ENCODE results near the gene HDAC9.
A peak's percentile ranks its signal among the peaks of the same experiment; 100 is the strongest.

The HDAC9 gene

DNA sequence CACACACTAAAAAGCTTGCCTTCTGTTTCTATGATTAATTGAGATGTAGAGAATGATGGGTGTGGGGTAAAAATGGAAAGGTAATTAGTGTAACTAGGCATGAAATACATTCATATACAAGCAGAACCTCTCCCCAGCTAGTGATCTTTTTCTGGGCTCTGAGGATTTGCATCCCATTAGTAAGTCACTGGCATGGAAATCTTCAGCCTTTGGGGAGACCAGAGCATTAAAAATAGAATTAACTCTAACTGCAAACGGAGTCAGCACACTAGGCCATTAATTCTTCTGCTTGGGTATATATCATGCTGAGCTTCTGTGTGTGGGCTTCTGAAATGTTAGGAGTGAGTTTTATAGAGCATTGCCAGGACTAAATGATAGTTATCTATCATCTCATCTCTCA is 128.9 kb downstream of the HDAC9 start:
- Histone ChIP-seq H3K18ac (ENCODE audit: low read depth in 1 of 2, low read length in 2 of 2) (no peak overlapping the region), H2BK15ac (ENCODE audit: low read depth, poor library complexity, severe bottlenecking) (no peak overlapping the region), H3K4me3 (ENCODE audit: insufficient read depth in 1 of 2, low read depth in 1 of 2, low read length in 2 of 2) (no peak overlapping the region), H2BK5ac (ENCODE audit: low read depth, low read length, poor library complexity, severe bottlenecking) (no peak overlapping the region), H2AK5ac (ENCODE audit: low read length, severe bottlenecking) (no peak overlapping the region), H3K9ac (ENCODE audit: low read length) (no peak overlapping the region), H4K8ac (ENCODE audit: low read length) (no peak overlapping the region), H2AFZ (ENCODE audit: low read depth, low read length) (no peak overlapping the region), H3K4ac (ENCODE audit: low read depth in 1 of 2, low read length in 2 of 2) (no peak overlapping the region), H2BK120ac (ENCODE audit: low read depth, low read length) (no peak overlapping the region), H3K4me2 (ENCODE audit: low read length, poor library complexity, severe bottlenecking) (no peak overlapping the region), H3K36me3 (ENCODE audit: control insufficient read depth in 1 of 2, insufficient read depth in 2 of 2, low read depth in 1 of 2, low read length in 2 of 2) (peaks cover 0 to 3% of the 10 kb centered on the region in 2 experiments), H3K4me1 (ENCODE audit: control insufficient read depth, insufficient read depth, low read depth, low read length) (peaks cover 2% of the 10 kb centered on the region), H3K9me3 (ENCODE audit: control insufficient read depth, low read length) (no peaks in the 10 kb centered on the region), H4K91ac (ENCODE audit: low read length) (no peak overlapping the region), H2BK12ac (ENCODE audit: low read length in 2 of 2) (no peak overlapping the region), H3K14ac (ENCODE audit: low read length in 2 of 2) (no peak overlapping the region), H3K23ac (ENCODE audit: low read length in 2 of 2) (no peak overlapping the region), H3K79me1 (replicated peaks; ENCODE audit: low read length, poor library complexity, severe bottlenecking) (peaks cover 5% of the 10 kb centered on the region), H3K27ac (ENCODE audit: low read length, poor library complexity, severe bottlenecking) (peak overlapping the region; percentile 23), H3K27me3 (ENCODE audit: control insufficient read depth in 1 of 2, insufficient read depth in 1 of 2, low read length in 2 of 2) (no peaks in the 10 kb centered on the region)
- WGBS, result no CpG with 5 or more reads among the region's 1 CpG
- no peak for DNase-seq

DNA sequence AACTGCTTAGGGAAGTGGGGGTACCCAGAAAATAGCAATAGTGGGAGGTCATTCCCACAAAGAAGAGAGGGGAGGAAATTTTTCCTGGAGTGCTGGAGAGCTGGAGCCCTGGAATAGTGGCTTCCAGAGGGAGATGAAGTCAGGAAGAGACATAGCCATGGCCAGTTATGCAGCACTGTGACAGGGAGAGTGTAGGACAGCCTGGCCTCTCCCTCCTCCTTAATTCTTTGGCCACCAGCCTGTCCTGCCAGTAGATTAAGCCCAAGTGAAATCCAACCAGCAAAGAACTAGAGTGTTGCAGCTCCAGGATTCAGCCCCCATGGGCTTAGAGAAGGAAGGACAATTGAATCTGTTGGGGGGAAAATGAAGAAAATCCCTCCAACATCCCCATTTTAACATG is 130.5 kb downstream of the HDAC9 start:
- Histone ChIP-seq H3K4me1 (ENCODE audit: control insufficient read depth, insufficient read depth, low read depth, low read length) (peaks cover 2% of the 10 kb centered on the region), H3K4me2 (ENCODE audit: low read length, poor library complexity, severe bottlenecking) (no peak overlapping the region), H3K79me1 (replicated peaks; ENCODE audit: low read length, poor library complexity, severe bottlenecking) (peaks cover 5% of the 10 kb centered on the region), H3K36me3 (ENCODE audit: control insufficient read depth in 1 of 2, insufficient read depth in 2 of 2, low read depth in 1 of 2, low read length in 2 of 2) (peaks cover 0 to 3% of the 10 kb centered on the region in 2 experiments), H4K91ac (ENCODE audit: low read length) (no peak overlapping the region), H2BK5ac (ENCODE audit: low read depth, low read length, poor library complexity, severe bottlenecking) (no peak overlapping the region), H3K27ac (ENCODE audit: low read length, poor library complexity, severe bottlenecking) (no peak overlapping the region), H2AFZ (ENCODE audit: low read depth, low read length) (no peak overlapping the region), H3K27me3 (ENCODE audit: control insufficient read depth in 1 of 2, insufficient read depth in 1 of 2, low read length in 2 of 2) (no peaks in the 10 kb centered on the region), H3K23ac (ENCODE audit: low read length in 2 of 2) (no peak overlapping the region), H3K4ac (ENCODE audit: low read depth in 1 of 2, low read length in 2 of 2) (no peak overlapping the region), H3K9me3 (ENCODE audit: control insufficient read depth, low read length) (no peaks in the 10 kb centered on the region), H2BK15ac (ENCODE audit: low read depth, poor library complexity, severe bottlenecking) (no peak overlapping the region), H3K4me3 (ENCODE audit: insufficient read depth in 1 of 2, low read depth in 1 of 2, low read length in 2 of 2) (no peak overlapping the region), H3K18ac (ENCODE audit: low read depth in 1 of 2, low read length in 2 of 2) (peak overlapping the region in 1 of 2 experiments; percentile 24), H2BK12ac (ENCODE audit: low read length in 2 of 2) (no peak overlapping the region), H2AK5ac (ENCODE audit: low read length, severe bottlenecking) (peak overlapping the region; percentile 62), H4K8ac (ENCODE audit: low read length) (no peak overlapping the region), H2BK120ac (ENCODE audit: low read depth, low read length) (no peak overlapping the region), H3K9ac (ENCODE audit: low read length) (no peak overlapping the region), H3K14ac (ENCODE audit: low read length in 2 of 2) (no peak overlapping the region)
- no peak for DNase-seq

DNA sequence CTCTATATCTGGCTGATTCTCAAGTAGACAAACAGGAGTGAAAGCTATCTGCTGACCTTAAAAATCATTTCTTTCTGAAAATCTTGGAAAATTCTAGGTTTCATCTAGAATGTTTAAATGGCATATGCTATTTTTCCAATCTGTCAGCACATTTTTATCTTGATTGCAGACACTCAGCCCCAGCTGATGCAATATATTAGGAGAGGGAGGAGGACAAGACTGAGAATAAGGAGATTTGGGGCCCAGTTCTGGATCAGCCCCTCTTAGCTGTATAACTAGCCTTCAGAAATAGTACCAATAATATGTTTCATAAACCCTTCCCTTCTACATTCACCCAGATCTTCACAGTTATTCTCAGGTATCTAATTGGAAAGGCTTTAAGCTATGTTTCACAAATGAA is 131.2 kb downstream of the HDAC9 start:
- H4K91ac ChIP-seq (ENCODE audit: low read length), result no peak overlapping the region
- H3K9ac ChIP-seq (ENCODE audit: low read length), result no peak overlapping the region
- H3K4ac ChIP-seq (ENCODE audit: low read depth in 1 of 2, low read length in 2 of 2), result no peak overlapping the region
- no peak overlapping the region for H3K4me3 ChIP-seq (ENCODE audit: insufficient read depth in 1 of 2, low read depth in 1 of 2, low read length in 2 of 2)
- H3K27me3 ChIP-seq (ENCODE audit: control insufficient read depth in 1 of 2, insufficient read depth in 1 of 2, low read length in 2 of 2), result no peaks in the 10 kb centered on the region
- no peak overlapping the region for H2BK15ac ChIP-seq (ENCODE audit: low read depth, poor library complexity, severe bottlenecking)
- peaks cover 0 to 3% of the 10 kb centered on the region in 2 experiments for H3K36me3 ChIP-seq (ENCODE audit: control insufficient read depth in 1 of 2, insufficient read depth in 2 of 2, low read depth in 1 of 2, low read length in 2 of 2)
- H2BK120ac ChIP-seq (ENCODE audit: low read depth, low read length), result no peak overlapping the region
- H3K27ac ChIP-seq (ENCODE audit: low read length, poor library complexity, severe bottlenecking), result no peak overlapping the region
- no peak overlapping the region for H3K18ac ChIP-seq (ENCODE audit: low read depth in 1 of 2, low read length in 2 of 2)
- no peak overlapping the region for H3K14ac ChIP-seq (ENCODE audit: low read length in 2 of 2)
- no peak overlapping the region for H2AFZ ChIP-seq (ENCODE audit: low read depth, low read length)
- H3K9me3 ChIP-seq (ENCODE audit: control insufficient read depth, low read length), result no peaks in the 10 kb centered on the region
- H2AK5ac ChIP-seq (ENCODE audit: low read length, severe bottlenecking), result no peak overlapping the region
- H3K23ac ChIP-seq (ENCODE audit: low read length in 2 of 2), result no peak overlapping the region
- peaks cover 2% of the 10 kb centered on the region for H3K4me1 ChIP-seq (ENCODE audit: control insufficient read depth, insufficient read depth, low read depth, low read length)
- H3K4me2 ChIP-seq (ENCODE audit: low read length, poor library complexity, severe bottlenecking), result no peak overlapping the region
- H4K8ac ChIP-seq (ENCODE audit: low read length), result no peak overlapping the region
- no peak overlapping the region for H2BK12ac ChIP-seq (ENCODE audit: low read length in 2 of 2)
- no peak overlapping the region for H2BK5ac ChIP-seq (ENCODE audit: low read depth, low read length, poor library complexity, severe bottlenecking)
- peak; percentile 6 for DNase-seq
- peaks cover 5% of the 10 kb centered on the region for H3K79me1 ChIP-seq (replicated peaks; ENCODE audit: low read length, poor library complexity, severe bottlenecking)

- Histone ChIP-seq H3K27me3 (ENCODE audit: control insufficient read depth in 1 of 2, insufficient read depth in 1 of 2, low read length in 2 of 2) (no peaks in the 10 kb centered on the region), H4K8ac (ENCODE audit: low read length) (no peak overlapping the region), H2BK5ac (ENCODE audit: low read depth, low read length, poor library complexity, severe bottlenecking) (no peak overlapping the region), H2AK5ac (ENCODE audit: low read length, severe bottlenecking) (no peak overlapping the region), H3K36me3 (ENCODE audit: control insufficient read depth in 1 of 2, insufficient read depth in 2 of 2, low read depth in 1 of 2, low read length in 2 of 2) (peaks cover 0 to 5% of the 10 kb centered on the region in 2 experiments), H3K4ac (ENCODE audit: low read depth in 1 of 2, low read length in 2 of 2) (peak overlapping the region in 1 of 2 experiments; percentile 55), H3K4me2 (ENCODE audit: low read length, poor library complexity, severe bottlenecking) (no peak overlapping the region), H3K18ac (ENCODE audit: low read depth in 1 of 2, low read length in 2 of 2) (no peak overlapping the region), H2BK120ac (ENCODE audit: low read depth, low read length) (no peak overlapping the region), H3K4me3 (ENCODE audit: insufficient read depth in 1 of 2, low read depth in 1 of 2, low read length in 2 of 2) (no peak overlapping the region), H3K79me1 (replicated peaks; ENCODE audit: low read length, poor library complexity, severe bottlenecking) (peaks cover 3% of the 10 kb centered on the region), H3K9ac (ENCODE audit: low read length) (peak overlapping the region; percentile 91), H2BK12ac (ENCODE audit: low read length in 2 of 2) (no peak overlapping the region), H3K27ac (ENCODE audit: low read length, poor library complexity, severe bottlenecking) (no peak overlapping the region), H2BK15ac (ENCODE audit: low read depth, poor library complexity, severe bottlenecking) (no peak overlapping the region), H4K91ac (ENCODE audit: low read length) (no peak overlapping the region), H3K4me1 (ENCODE audit: control insufficient read depth, insufficient read depth, low read depth, low read length) (no peaks in the 10 kb centered on the region), H2AFZ (ENCODE audit: low read depth, low read length) (no peak overlapping the region), H3K23ac (ENCODE audit: low read length in 2 of 2) (no peak overlapping the region), H3K9me3 (ENCODE audit: control insufficient read depth, low read length) (no peaks in the 10 kb centered on the region), H3K14ac (ENCODE audit: low read length in 2 of 2) (no peak overlapping the region)
- WGBS, result 93% methylated on average over 1 of the region's 3 CpGs
- no peak for DNase-seq
Measured at GRCh38 chr7:18637516-18637915, 142.0 kb downstream of the HDAC9 start.
